ENCODE data around the gene DTNB. TPM values are rescaled to one million over a fixed set of nuclear protein-coding genes. Genes with fewer than 3 reads are reported as not detected.

DTNB gene
- total RNA-seq, 1 donor from 2014 or later = 8.5 TPM

DNA sequence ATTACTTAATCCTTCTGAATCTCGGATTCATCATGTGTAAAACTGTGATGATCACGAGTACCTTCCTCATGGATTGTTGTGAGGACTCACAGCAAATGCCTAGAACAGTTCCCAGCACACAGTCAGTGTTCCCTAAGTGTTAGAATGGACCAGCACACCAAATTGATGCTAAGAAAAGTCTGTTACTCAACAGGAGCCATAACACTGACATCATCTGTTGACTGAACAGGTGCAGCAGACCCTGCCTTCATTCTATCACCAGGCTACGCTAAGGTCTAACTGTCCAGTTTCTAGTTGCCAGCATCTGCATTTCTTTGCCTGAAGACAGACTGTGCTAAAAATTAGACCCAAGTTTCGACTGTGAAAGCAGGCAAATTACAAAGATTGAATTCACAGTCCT is 18.6 kb downstream of the DTNB start:
- no peaks in the 10 kb centered on the region for H3K4me1 Mint-ChIP-seq (ENCODE audit: low read depth)
- H3K9me3 Mint-ChIP-seq (ENCODE audit: low read depth) = no peaks in the 10 kb centered on the region
- TF ChIP-seq, protein P1, sequence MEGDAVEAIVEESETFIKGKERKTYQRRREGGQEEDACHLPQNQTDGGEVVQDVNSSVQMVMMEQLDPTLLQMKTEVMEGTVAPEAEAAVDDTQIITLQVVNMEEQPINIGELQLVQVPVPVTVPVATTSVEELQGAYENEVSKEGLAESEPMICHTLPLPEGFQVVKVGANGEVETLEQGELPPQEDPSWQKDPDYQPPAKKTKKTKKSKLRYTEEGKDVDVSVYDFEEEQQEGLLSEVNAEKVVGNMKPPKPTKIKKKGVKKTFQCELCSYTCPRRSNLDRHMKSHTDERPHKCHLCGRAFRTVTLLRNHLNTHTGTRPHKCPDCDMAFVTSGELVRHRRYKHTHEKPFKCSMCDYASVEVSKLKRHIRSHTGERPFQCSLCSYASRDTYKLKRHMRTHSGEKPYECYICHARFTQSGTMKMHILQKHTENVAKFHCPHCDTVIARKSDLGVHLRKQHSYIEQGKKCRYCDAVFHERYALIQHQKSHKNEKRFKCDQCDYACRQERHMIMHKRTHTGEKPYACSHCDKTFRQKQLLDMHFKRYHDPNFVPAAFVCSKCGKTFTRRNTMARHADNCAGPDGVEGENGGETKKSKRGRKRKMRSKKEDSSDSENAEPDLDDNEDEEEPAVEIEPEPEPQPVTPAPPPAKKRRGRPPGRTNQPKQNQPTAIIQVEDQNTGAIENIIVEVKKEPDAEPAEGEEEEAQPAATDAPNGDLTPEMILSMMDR (IDR thresholded peaks at IDR 0.05) = no peak
- no peak overlapping the region for H3K27ac Mint-ChIP-seq (ENCODE audit: unreplicated experiment)
- H3K27me3 Mint-ChIP-seq (ENCODE audit: low read depth) = no peaks in the 10 kb centered on the region
- H3K36me3 Mint-ChIP-seq (ENCODE audit: low read depth) = peaks cover 5% of the 10 kb centered on the region
- H3K4me3 Mint-ChIP-seq (ENCODE audit: unreplicated experiment) = no peak overlapping the region
- DNase-seq (ENCODE audit: low spot score) = no peak

GRCh38 chr2:25651782-25652455 is 21.5 kb downstream of the DTNB start:
- no peaks in the 10 kb centered on the region for H3K9me3 Mint-ChIP-seq (ENCODE audit: low read depth)

GRCh38 chr2:25651066-25651465 is 22.3 kb downstream of the DTNB start:
- H3K27ac Mint-ChIP-seq (ENCODE audit: unreplicated experiment) = no peak overlapping the region
- no peaks in the 10 kb centered on the region for H3K9me3 Mint-ChIP-seq (ENCODE audit: low read depth)
- no peaks in the 10 kb centered on the region for H3K27me3 Mint-ChIP-seq (ENCODE audit: low read depth)
- no peak overlapping the region for H3K4me3 Mint-ChIP-seq (ENCODE audit: unreplicated experiment)
- DNase-seq (ENCODE audit: low spot score) = no peak
- TF ChIP-seq, protein P1 (IDR thresholded peaks at IDR 0.05) = no peak
- H3K4me1 Mint-ChIP-seq (ENCODE audit: low read depth) = no peaks in the 10 kb centered on the region
- H3K36me3 Mint-ChIP-seq (ENCODE audit: low read depth) = peaks cover 5% of the 10 kb centered on the region

More at GRCh38 chr2:25651782-25652455, 21.5 kb downstream of the DTNB start:
- TF ChIP-seq, protein P1 (IDR thresholded peaks at IDR 0.05) = no peak
- Mint-ChIP-seq H3K36me3 (ENCODE audit: low read depth) (peaks cover 5% of the 10 kb centered on the region), H3K4me1 (ENCODE audit: low read depth) (no peaks in the 10 kb centered on the region), H3K27ac (ENCODE audit: unreplicated experiment) (no peak overlapping the region), H3K4me3 (ENCODE audit: unreplicated experiment) (no peak overlapping the region), H3K27me3 (ENCODE audit: low read depth) (no peaks in the 10 kb centered on the region)
- DNase-seq (ENCODE audit: low spot score) = no peak

DNA sequence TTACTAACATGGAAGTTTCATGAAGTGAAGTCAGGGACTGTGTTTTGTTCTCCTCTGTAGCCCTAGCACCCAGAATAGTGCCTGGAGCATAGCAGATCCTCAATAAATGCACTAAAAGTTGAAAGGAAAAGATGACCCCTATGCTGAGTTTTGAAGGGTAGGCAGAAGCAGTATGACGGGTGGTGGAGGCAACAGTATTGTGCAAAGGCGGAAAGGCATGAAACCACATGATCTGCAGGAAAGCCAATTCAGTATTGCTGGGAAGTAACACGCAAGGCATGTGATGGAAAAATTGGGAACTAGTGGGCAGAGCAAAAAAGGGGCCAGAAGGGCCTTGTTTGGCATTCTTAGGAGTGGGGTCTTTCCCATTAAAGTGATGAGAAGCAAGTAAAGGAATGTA is 23.1 kb downstream of the DTNB start:
- H3K27me3 Mint-ChIP-seq (ENCODE audit: low read depth) = no peaks in the 10 kb centered on the region
- peaks cover 5% of the 10 kb centered on the region for H3K36me3 Mint-ChIP-seq (ENCODE audit: low read depth)
- TF ChIP-seq, protein P1 (IDR thresholded peaks at IDR 0.05) = no peak
- no peak for DNase-seq (ENCODE audit: low spot score)
- no peaks in the 10 kb centered on the region for H3K9me3 Mint-ChIP-seq (ENCODE audit: low read depth)
- no peak overlapping the region for H3K4me3 Mint-ChIP-seq (ENCODE audit: unreplicated experiment)
- H3K27ac Mint-ChIP-seq (ENCODE audit: unreplicated experiment) = no peak overlapping the region
- H3K4me1 Mint-ChIP-seq (ENCODE audit: low read depth) = no peaks in the 10 kb centered on the region

GRCh38 chr2:25649786-25650185 is 23.6 kb downstream of the DTNB start:
- H3K27ac Mint-ChIP-seq (ENCODE audit: unreplicated experiment) = no peak overlapping the region

More at GRCh38 chr2:25649786-25650185, 23.6 kb downstream of the DTNB start:
- Mint-ChIP-seq H3K4me1 (ENCODE audit: low read depth) (no peaks in the 10 kb centered on the region), H3K4me3 (ENCODE audit: unreplicated experiment) (no peak overlapping the region), H3K9me3 (ENCODE audit: low read depth) (no peaks in the 10 kb centered on the region), H3K36me3 (ENCODE audit: low read depth) (peaks cover 5% of the 10 kb centered on the region), H3K27me3 (ENCODE audit: low read depth) (no peaks in the 10 kb centered on the region)
- DNase-seq (ENCODE audit: low spot score) = no peak
- TF ChIP-seq, protein P1 (IDR thresholded peaks at IDR 0.05) = no peak
